Natural killer cell (primary cell): ENCODE measurements around the gene DDX25. TPM values are rescaled to one million over a fixed set of nuclear protein-coding genes. Genes with fewer than 3 reads are reported as not detected.

Experiments
- ATAC-seq, 3 donors: fragments of 150-1000 bp in 2 of 3; fragments of 200-7000 bp in 1 of 3; cut with Tn5 transposase; 1 replicate in 1 of 3; 2 replicates in 2 of 3; pipeline ENCODE4 v1.10.0; 2021; ENCODE audit warnings: mild to moderate bottlenecking in 2 of 3, moderate library complexity in 2 of 3
- DNase-seq, 2 donors: peaks; one replicate each; pipeline versions ENCODE4 v3.0.0 to v3.0.0-alpha.2; 2013 to 2021; ENCODE audit warnings: mixed read lengths in 1 of 2
- H3K27ac ChIP-seq: one replicate; pipeline ENCODE4 v1.5.1; 2013; ENCODE audit warnings: mild to moderate bottlenecking, low read length
- H3K27me3 ChIP-seq: one replicate; pipeline ENCODE4 v1.6.1; 2013; ENCODE audit warnings: low read length; ENCODE audit not compliant: control insufficient read depth, insufficient read depth
- H3K36me3 ChIP-seq: one replicate; pipeline ENCODE4 v1.6.1; 2013; ENCODE audit warnings: low read length; ENCODE audit not compliant: control insufficient read depth, insufficient read depth
- H3K4me1 ChIP-seq: one replicate; pipeline ENCODE4 v1.6.1; 2013; ENCODE audit warnings: low read length; ENCODE audit not compliant: control insufficient read depth, insufficient read depth
- H3K4me3 ChIP-seq: one replicate; pipeline ENCODE4 v1.5.1; 2013; ENCODE audit warnings: low read length
- H3K9me3 ChIP-seq: one replicate; pipeline ENCODE4 v1.6.1; 2013; ENCODE audit warnings: low read length; ENCODE audit not compliant: control insufficient read depth, insufficient read depth
- H3K27ac Mint-ChIP-seq, 2 donors: one replicate each; pipeline ENCODE4 v1.8.0; 2022; ENCODE audit warnings: mild to moderate bottlenecking in 2 of 2, mixed read lengths in 2 of 2, moderate library complexity in 1 of 2
- H3K27me3 Mint-ChIP-seq, 2 donors: one replicate each; pipeline ENCODE4 v1.8.0; 2022; ENCODE audit warnings: low read depth in 2 of 2, mixed read lengths in 2 of 2
- H3K36me3 Mint-ChIP-seq: one replicate; pipeline ENCODE4 v1.8.0; 2022; ENCODE audit warnings: mixed read lengths
- H3K4me1 Mint-ChIP-seq, 2 donors: one replicate each; pipeline ENCODE4 v1.8.0; 2022; ENCODE audit warnings: mixed read lengths in 2 of 2
- H3K4me3 Mint-ChIP-seq: one replicate; pipeline ENCODE4 v1.8.0; 2022; ENCODE audit warnings: mild to moderate bottlenecking, moderate library complexity, mixed read lengths
- H3K9me3 Mint-ChIP-seq, 2 donors: one replicate each; pipeline ENCODE4 v1.8.0; 2022; ENCODE audit warnings: mixed read lengths in 2 of 2
- CTCF ChIP-seq: fragments of 200-600 bp; IDR thresholded peaks from one replicate; pipeline ENCODE4 v1.8.0; 2022; ENCODE audit warnings: antibody characterized with exemption
- WGBS: methylation state at CpG from one replicate; pipeline ENCODE4 v1.1.7; 2013; ENCODE audit warnings: missing lambda C conversion rate; ENCODE audit not compliant: insufficient coverage; 5-methylcytosine and 5-hydroxymethylcytosine counted together
- intact Hi-C: fragments of 100-400 bp; cut with micrococcal nuclease; formaldehyde crosslinking; loops from one replicate; pipeline ENCODE4 v1.14.2; 2022
- total RNA-seq, 4 donors: library from RNA; stranded (reverse); fragments of 120-200 nt in 1 of 4; gene quantifications; one replicate each; pipeline versions ENCODE4 v1.2.3 to v1.2.4, GENCODE V29; 2013 to 2022

Gene DDX25
- total RNA-seq, 3 donors from 2014 or later (not counting 1 experiment from before 2014, with no cell fraction given): not detected

GRCh38 chr11:125943661-125944349 is 39.5 kb downstream of the DDX25 start:
- Mint-ChIP-seq H3K4me3 (no peak overlapping the region), H3K27ac (no peak overlapping the region), H3K9me3 (no peaks in the 10 kb centered on the region), H3K36me3 (no peaks in the 10 kb centered on the region), H3K4me1 (peaks cover 6 to 8% of the 10 kb centered on the region in 2 donors), H3K27me3 (peaks cover 9 to 10% of the 10 kb centered on the region in 2 donors)
- Histone ChIP-seq H3K36me3 (no peaks in the 10 kb centered on the region), H3K4me3 (no peak overlapping the region), H3K27ac (no peak overlapping the region), H3K27me3 (no peaks in the 10 kb centered on the region), H3K4me1 (no peaks in the 10 kb centered on the region), H3K9me3 (no peaks in the 10 kb centered on the region)
- ATAC-seq: no peak
- WGBS: 77% methylated on average over 9 of the region's 9 CpGs
- intact Hi-C loops: no loop called here
- DNase-seq: no peak
- no peak for TF ChIP-seq CTCF

- Mint-ChIP-seq H3K27ac (no peak overlapping the region), H3K36me3 (no peaks in the 10 kb centered on the region), H3K9me3 (no peaks in the 10 kb centered on the region), H3K27me3 (peaks cover 9 to 10% of the 10 kb centered on the region in 2 donors), H3K4me1 (peaks cover 5 to 6% of the 10 kb centered on the region in 2 donors), H3K4me3 (no peak overlapping the region)
- Histone ChIP-seq H3K36me3 (no peaks in the 10 kb centered on the region), H3K4me1 (no peaks in the 10 kb centered on the region), H3K27me3 (no peaks in the 10 kb centered on the region), H3K4me3 (no peak overlapping the region), H3K27ac (no peak overlapping the region), H3K9me3 (no peaks in the 10 kb centered on the region)
- no peak for TF ChIP-seq CTCF
- intact Hi-C loops: no loop called here
- 74% methylated on average over 12 of the region's 13 CpGs for WGBS
- DNase-seq (no peak), ATAC-seq (no peak)
These were observed 40.2 kb downstream of the DDX25 start for GRCh38 chr11:125944350-125945010.

- Mint-ChIP-seq H3K4me3 (no peak overlapping the region), H3K9me3 (no peaks in the 10 kb centered on the region), H3K4me1 (peaks cover 5 to 6% of the 10 kb centered on the region in 2 donors), H3K27me3 (peaks cover 9 to 10% of the 10 kb centered on the region in 2 donors), H3K36me3 (no peaks in the 10 kb centered on the region), H3K27ac (no peak overlapping the region)
- H3K4me3 ChIP-seq: no peak overlapping the region
- H3K27ac ChIP-seq: no peak overlapping the region
- DNase-seq: no peak
- no peaks in the 10 kb centered on the region for H3K27me3 ChIP-seq
- WGBS: 74% methylated on average over 10 of the region's 15 CpGs
- ATAC-seq: no peak
- intact Hi-C loops: no loop called here
- H3K4me1 ChIP-seq: no peaks in the 10 kb centered on the region
- H3K9me3 ChIP-seq: no peaks in the 10 kb centered on the region
- H3K36me3 ChIP-seq: no peaks in the 10 kb centered on the region
- TF ChIP-seq CTCF: no peak
These were observed 40.9 kb downstream of the DDX25 start for GRCh38 chr11:125945011-125945796.
